Activated CD4-positive, alpha-beta T cell treated with anti-CD3 and anti-CD28 coated beads, Interleukin-2, amount 10 ng/mL, durations not matched to agents 24 days and 14 days (primary cell): Measurements from ENCODE around the gene LAIR1. TPM values are rescaled to one million over a fixed set of nuclear protein-coding genes. Genes with fewer than 3 reads are reported as not detected.

ENCODE experiments used
- DNase-seq: peaks from one replicate; pipeline ENCODE4 v3.0.0; 2022
- H3K27ac Mint-ChIP-seq: one replicate; pipeline ENCODE4 v1.8.0; 2022; ENCODE audit warnings: mild to moderate bottlenecking, mixed read lengths
- H3K27me3 Mint-ChIP-seq: one replicate; pipeline ENCODE4 v1.8.0; 2022; ENCODE audit warnings: mixed read lengths
- H3K36me3 Mint-ChIP-seq: one replicate; pipeline ENCODE4 v1.8.0; 2022; ENCODE audit warnings: low read depth, mild to moderate bottlenecking, mixed read lengths
- H3K4me1 Mint-ChIP-seq: one replicate; pipeline ENCODE4 v1.8.0; 2021; ENCODE audit warnings: mixed read lengths
- H3K4me3 Mint-ChIP-seq: one replicate; pipeline ENCODE4 v1.8.0; 2022; ENCODE audit warnings: mild to moderate bottlenecking, moderate library complexity, mixed read lengths
- H3K9me3 Mint-ChIP-seq: one replicate; pipeline ENCODE4 v1.8.0; 2021; ENCODE audit warnings: mixed read lengths
- intact Hi-C: fragments of 100-400 bp; cut with micrococcal nuclease; formaldehyde crosslinking; loops from one replicate; pipeline ENCODE4 v1.15.1; 2023
- total RNA-seq: library from RNA; stranded (reverse); gene quantifications from 2 replicates; pipeline ENCODE4 v1.2.3, GENCODE V29; 2022

LAIR1 gene
- total RNA-seq, 1 donor from 2014 or later = 7.7 TPM

DNA sequence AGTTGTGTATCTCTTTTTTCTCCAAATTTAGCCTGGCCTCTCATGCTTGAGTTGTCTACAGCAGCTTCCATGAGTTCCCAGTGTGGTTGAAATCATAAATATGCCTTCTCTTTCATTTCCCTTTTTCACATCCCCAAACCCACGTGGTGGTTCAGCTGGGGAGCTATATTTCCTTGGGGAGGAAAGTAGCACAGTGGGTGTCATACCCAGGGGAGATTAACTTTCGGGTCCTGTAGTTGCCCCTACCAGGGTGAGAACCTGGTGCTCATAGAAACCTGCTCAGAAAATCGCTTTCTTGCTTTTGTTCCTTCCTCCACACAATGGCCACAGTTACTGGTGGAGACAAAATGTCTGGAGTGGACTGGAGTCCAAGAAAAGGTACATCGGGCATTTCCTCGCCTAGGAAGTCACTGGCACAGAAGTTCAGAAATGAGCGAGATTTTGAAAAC lies 18.8 kb downstream of the LAIR1 start:
- no peak for DNase-seq
- no peaks in the 10 kb centered on the region for H3K36me3 Mint-ChIP-seq
- no peak overlapping the region for H3K27ac Mint-ChIP-seq
- H3K27me3 Mint-ChIP-seq = peaks cover 32% of the 10 kb centered on the region
- no peaks in the 10 kb centered on the region for H3K9me3 Mint-ChIP-seq
- intact Hi-C loops = no loop called here
- no peaks in the 10 kb centered on the region for H3K4me1 Mint-ChIP-seq
- H3K4me3 Mint-ChIP-seq = no peak overlapping the region

DNA sequence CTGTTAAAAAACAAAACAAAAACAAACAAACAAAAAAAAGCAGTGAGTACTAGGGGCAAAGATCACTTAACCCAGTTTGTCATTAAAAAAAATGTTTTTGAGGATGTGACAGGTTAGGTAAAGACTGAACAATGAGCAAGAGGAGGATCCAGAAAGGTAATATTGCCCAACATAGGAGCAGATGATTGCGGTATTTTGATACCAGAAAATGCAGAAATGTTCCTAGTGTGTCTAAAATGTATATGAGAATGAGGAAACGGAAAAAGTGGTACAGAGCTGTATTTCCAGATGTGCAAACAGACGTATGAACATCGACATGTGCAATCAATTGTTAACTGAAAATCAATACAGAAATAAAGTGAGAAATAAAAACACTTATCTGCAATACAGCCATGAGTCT lies 20.9 kb downstream of the LAIR1 start:
- DNase-seq = no peak
- Mint-ChIP-seq H3K36me3 (no peaks in the 10 kb centered on the region), H3K27ac (no peak overlapping the region), H3K9me3 (no peaks in the 10 kb centered on the region), H3K4me1 (no peaks in the 10 kb centered on the region), H3K27me3 (peaks cover 37% of the 10 kb centered on the region), H3K4me3 (no peak overlapping the region)
- intact Hi-C loops = no loop called here

DNA sequence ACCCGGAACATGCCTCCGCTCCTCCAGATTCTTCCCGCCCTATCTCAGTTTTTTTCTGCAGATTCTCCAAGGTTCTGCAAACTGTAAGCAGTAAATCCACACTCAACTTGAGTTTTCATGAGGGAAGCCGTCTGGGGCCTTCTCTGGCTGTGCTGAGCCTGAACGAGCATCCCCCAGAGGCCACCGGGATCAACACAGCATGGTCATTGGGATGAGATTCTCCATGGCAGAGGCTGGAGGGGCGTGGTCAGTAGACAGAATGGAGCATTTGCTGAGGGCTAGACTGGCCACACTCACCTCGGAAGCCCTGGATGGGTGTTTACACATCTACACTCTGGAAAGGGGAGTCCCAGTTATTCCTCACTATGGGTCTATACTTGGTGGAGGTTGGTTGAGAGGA lies 23.4 kb downstream of the LAIR1 start:
- no peaks in the 10 kb centered on the region for H3K36me3 Mint-ChIP-seq
- intact Hi-C loops = no loop called here

DNA sequence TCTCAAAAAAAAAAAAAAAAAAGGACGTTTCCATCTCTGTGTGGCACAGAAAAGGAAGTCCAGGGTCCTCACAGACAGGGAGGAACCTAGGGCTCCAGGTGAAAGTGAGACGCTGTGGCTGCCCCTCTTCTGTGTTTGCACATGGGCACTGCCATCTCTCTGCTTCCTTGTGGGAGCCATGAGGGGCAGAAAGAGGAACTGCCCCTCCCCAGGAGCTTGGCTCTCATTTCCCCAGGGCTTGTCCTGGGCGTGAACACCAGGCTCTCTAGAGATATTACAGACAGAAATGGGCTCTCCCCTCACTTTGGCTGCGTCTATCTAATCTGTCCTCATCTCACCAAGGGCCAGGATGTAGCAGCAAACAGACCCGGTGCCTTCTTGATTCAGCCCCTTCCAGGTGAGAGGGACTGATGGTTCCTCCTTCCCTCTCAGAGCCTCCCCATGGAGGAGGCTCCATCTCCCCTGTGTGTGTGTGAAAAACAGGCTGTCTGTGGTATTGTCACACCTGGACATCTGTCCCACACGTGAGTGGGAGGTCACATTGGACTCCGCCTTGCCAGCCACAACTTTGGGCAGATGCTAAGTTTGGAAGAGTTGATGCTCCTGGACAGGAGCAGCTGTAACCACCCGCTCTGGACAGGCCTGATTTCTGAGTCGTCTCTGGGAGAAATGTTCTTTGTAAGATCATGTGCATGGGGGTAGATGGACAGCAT lies 24.9 kb downstream of the LAIR1 start:
- Mint-ChIP-seq H3K36me3 (no peaks in the 10 kb centered on the region), H3K4me1 (no peaks in the 10 kb centered on the region), H3K4me3 (no peak overlapping the region), H3K27ac (no peak overlapping the region), H3K9me3 (no peaks in the 10 kb centered on the region), H3K27me3 (peaks cover 26% of the 10 kb centered on the region)
- intact Hi-C loops = no loop called here
- DNase-seq = no peak

More for the DNA sequence above, 23.4 kb downstream of the LAIR1 start:
- Mint-ChIP-seq H3K27me3 (peaks cover 26% of the 10 kb centered on the region), H3K27ac (no peak overlapping the region), H3K9me3 (no peaks in the 10 kb centered on the region), H3K4me3 (no peak overlapping the region), H3K4me1 (no peaks in the 10 kb centered on the region)
- DNase-seq = no peak

DNA sequence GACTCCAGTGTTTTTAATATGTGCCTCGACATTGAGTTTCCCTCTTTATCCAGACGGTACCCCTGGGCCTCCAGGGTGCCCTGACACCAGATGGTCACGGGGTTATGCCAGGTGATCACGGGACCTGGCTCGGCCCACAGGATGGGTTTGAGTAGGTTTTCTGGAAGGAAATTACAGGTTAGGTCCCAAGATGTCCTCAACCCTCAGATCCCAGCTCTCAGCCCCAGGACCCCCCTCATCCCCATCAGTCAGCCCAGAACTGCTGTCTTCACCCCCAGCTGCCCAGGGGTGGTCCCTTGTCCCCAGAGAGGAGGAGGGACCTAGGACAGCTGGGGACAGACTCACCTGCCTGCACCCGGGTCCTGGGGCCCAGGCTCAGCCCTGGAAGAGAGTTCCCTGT lies 26.2 kb downstream of the LAIR1 start:
- no peak for DNase-seq
- intact Hi-C loops = no loop called here
- Mint-ChIP-seq H3K36me3 (no peaks in the 10 kb centered on the region), H3K27me3 (peaks cover 20% of the 10 kb centered on the region), H3K4me3 (no peak overlapping the region), H3K4me1 (no peaks in the 10 kb centered on the region), H3K9me3 (no peaks in the 10 kb centered on the region), H3K27ac (no peak overlapping the region)

DNA sequence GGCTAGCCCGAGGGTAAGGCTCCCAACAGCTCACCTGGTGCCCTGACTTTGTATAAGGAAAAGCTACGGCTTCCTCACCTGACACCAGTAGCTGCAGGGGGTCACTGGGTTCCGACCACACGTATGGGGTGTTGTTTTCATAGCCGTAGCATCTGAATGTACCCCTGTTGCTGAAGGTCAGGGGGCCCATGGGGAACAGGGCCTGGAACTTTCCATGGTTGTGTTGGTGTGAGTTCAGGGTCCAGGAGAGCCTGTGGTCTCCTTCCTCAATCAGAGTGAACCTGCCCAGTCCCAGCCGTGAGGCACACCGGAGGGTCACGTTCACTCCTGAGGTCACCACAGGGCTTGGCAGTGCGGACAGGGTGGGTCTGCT lies 26.9 kb downstream of the LAIR1 start:
- no peak for DNase-seq
- Mint-ChIP-seq H3K4me3 (no peak overlapping the region), H3K27ac (no peak overlapping the region), H3K4me1 (no peaks in the 10 kb centered on the region), H3K27me3 (peaks cover 18% of the 10 kb centered on the region), H3K36me3 (no peaks in the 10 kb centered on the region), H3K9me3 (no peaks in the 10 kb centered on the region)
- intact Hi-C loops = no loop called here

DNA sequence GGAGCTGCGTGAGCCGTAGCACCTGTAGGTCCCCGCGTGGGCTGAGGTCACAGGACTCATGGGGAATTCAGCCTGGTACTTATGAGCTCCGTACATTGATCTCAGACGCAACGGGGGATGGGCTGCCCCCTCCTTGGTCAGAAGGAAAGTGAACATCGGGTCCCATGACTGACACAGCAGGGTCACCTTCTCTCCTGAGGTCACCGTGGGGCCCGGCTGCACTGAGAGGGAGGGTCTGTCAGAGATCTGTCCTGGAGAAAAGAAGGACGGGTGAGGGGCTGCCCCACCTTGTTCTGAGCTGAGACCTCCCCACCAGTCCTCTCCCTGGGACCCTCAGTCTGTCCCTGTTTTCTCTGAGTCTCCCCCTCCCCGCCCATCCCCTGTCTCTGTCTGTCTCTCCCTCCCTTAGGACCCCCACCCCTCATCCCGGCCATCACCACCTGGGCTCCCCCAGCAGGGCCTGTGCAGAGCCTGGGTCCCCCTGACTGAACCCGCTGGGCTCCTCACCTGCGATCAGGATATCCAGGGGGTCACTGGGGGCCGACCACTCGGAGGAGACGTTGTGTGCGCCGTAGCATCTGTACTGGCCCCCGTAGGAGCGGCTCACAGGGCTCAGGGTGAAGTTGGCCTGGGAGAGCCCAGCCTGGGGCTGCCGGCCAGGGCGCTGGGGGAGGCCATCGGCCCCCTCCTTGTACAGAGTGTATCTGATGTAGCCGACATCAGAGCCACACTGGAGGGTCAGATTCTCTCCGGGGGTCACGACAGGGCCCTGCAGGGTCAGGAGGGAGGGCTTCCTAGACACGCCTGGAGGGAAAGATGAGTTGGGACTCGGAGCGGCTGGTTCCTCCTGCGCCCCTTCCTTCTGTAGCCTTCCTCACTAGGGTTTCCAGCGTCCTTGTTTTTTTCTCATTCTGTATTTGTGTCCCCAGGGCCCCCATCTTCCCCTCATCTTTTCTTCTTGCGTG lies 27.6 kb downstream of the LAIR1 start:
- no peak overlapping the region for H3K27ac Mint-ChIP-seq
- intact Hi-C loops = no loop called here
- H3K9me3 Mint-ChIP-seq = no peaks in the 10 kb centered on the region
- no peaks in the 10 kb centered on the region for H3K4me1 Mint-ChIP-seq
- H3K27me3 Mint-ChIP-seq = peaks cover 18% of the 10 kb centered on the region
- no peaks in the 10 kb centered on the region for H3K36me3 Mint-ChIP-seq
- no peak for DNase-seq
- no peak overlapping the region for H3K4me3 Mint-ChIP-seq

DNA sequence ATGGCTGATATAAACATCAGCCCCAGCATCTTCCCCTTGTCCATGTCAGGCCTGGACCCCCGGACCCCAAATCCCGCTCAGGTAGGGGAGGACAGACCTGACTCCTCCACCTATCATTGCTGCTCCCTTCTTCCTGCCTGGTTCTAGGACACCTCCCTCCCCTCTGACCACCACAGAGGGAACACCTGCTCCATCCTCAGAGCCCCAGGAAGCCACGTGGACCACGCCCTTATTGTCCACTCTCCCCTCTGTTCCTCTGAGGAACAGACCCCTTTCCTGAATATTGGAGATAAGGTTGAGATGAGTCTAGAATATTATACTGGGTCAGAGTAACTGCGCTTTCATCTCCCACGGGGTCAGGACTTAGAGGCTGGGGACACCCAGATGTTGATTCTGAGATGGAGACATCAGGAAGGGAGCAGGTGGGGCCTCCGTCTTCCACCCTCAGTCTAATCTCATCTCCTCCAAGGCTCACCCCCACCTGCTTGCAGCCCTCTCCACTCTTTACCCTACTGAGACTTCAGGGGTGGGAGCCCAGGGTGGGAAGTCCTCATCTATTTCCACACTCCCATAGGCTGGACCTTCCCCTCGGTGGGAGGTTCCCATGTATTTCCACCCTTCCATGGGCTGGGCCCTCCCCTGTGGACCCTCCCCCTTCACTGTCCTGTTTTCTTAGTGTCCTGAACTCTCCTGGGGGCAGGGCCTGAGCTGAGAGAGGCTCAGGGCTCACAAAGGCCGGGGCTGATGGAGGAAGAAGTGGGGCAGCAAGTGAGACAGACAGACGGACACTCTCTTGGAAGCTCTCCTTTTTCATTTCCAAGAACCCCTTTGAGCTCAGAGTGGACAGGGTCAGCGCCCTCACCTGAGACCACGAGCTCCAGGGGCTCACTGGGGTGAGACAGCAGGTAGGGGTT lies 28.5 kb downstream of the LAIR1 start:
- Mint-ChIP-seq H3K27ac (no peak overlapping the region), H3K9me3 (no peaks in the 10 kb centered on the region), H3K4me1 (no peaks in the 10 kb centered on the region), H3K4me3 (no peak overlapping the region), H3K36me3 (no peaks in the 10 kb centered on the region), H3K27me3 (peaks cover 15% of the 10 kb centered on the region)
- DNase-seq = no peak
- intact Hi-C loops = no loop called here

DNA sequence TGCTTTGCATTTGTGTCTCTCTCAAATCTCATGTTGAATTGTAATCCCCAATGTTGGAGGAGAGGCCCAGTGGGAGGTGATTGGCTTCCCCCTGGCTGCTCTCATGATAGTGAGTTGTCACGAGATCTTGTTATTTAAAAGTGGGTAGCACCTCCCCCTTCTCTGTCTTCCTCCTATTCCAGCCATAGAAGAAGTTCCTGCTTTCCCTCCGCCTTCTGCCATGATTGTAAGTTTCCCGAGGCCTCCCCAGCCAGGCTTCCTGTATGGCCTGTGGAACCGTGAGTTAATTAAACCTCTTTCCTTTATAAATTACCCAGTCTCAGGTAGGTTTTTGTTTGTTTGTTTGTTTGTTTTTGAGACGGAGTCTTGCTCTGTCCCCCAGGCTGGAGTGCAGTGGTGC lies 29.6 kb downstream of the LAIR1 start:
- H3K9me3 Mint-ChIP-seq = no peaks in the 10 kb centered on the region
- H3K36me3 Mint-ChIP-seq = no peaks in the 10 kb centered on the region
- H3K27ac Mint-ChIP-seq = no peak overlapping the region
- H3K4me3 Mint-ChIP-seq = no peak overlapping the region
- no peaks in the 10 kb centered on the region for H3K4me1 Mint-ChIP-seq
- intact Hi-C loops = no loop called here
- DNase-seq = no peak
- H3K27me3 Mint-ChIP-seq = peaks cover 12% of the 10 kb centered on the region

DNA sequence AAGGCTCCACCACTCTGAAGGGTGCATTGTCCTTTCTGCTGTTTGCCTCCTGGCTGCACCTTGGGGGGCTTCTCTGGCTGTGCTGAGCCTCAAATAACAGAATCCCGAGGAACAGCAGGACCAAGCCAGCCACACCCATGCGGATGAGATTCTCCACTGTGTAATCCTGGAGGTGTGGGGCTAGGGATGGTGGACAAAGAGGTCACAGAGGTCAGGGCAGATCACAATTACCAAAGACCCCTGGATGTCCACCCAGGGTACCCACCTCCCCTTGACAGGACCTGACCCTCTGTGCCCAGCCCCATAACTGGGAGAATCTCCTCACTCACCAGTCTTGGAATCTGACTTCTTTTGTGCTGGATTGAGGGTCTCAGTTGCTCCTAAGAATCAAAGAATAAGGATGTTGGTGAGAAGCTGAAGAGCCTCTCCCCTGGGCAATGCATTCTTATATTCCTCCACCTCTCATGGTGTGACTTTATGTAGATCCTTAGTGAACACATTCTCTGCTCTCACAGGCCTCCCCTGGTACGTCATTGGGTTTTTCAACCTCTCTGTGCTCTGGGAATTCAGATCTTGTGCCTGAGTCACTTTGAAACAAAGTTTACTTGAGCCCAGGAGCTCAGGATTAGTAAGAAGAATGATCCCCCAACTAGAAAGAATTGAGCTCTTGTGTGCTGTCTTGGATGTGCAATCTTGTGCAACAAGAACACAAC lies 31.0 kb downstream of the LAIR1 start:
- H3K4me3 Mint-ChIP-seq = no peak overlapping the region
- no peak overlapping the region for H3K27ac Mint-ChIP-seq
- H3K4me1 Mint-ChIP-seq = peaks cover 1% of the 10 kb centered on the region
- no peaks in the 10 kb centered on the region for H3K36me3 Mint-ChIP-seq
- intact Hi-C loops = no loop called here
- H3K27me3 Mint-ChIP-seq = peaks cover 4% of the 10 kb centered on the region
- H3K9me3 Mint-ChIP-seq = no peaks in the 10 kb centered on the region
- DNase-seq = no peak

DNA sequence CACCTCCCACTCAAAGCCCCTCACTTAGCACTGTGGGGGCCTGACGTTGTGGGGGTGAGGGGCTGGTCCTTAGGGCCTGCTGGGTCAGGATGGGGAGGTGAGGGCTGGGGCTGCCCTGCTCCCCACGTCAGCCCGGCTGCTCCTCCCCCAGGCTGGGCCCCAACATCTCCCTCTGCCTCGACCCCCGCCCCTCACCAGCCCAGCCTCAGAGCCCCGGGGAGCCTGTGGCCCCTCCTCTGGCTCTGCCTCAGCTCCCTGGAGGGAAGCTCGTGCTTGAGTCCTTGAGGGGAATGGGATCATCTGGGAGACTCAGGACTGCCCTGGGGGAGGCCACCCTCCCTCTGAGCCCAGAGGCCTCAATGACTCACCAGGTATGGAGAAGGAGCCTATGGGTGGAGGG lies 32.6 kb downstream of the LAIR1 start:
- H3K27ac Mint-ChIP-seq = no peak overlapping the region
- intact Hi-C loops = no loop called here
- no peak overlapping the region for H3K4me3 Mint-ChIP-seq
- DNase-seq = no peak
- H3K4me1 Mint-ChIP-seq = peaks cover 8% of the 10 kb centered on the region
- peaks cover 2% of the 10 kb centered on the region for H3K27me3 Mint-ChIP-seq
- H3K9me3 Mint-ChIP-seq = no peaks in the 10 kb centered on the region
- no peaks in the 10 kb centered on the region for H3K36me3 Mint-ChIP-seq

DNA sequence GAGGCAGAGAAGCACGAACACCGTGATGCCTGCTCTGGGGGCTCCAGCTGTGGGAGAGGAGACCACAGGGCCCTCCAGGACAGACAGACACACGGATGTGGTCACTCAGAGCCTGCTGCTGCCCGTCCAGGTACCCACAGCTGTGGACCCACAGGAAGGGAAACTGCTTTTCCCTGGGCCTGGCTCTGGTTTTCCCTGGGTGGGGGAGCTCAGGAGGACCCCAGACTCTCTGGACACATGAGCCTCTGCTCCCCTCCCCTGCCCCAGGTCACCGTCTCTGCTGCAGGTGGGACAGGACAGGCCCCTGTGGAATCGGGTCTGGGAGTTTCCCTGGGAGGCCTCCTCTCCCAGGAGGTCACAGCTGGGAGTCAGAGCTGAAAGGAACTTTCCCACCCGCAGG lies 33.1 kb downstream of the LAIR1 start:
- no peaks in the 10 kb centered on the region for H3K36me3 Mint-ChIP-seq
- no peaks in the 10 kb centered on the region for H3K9me3 Mint-ChIP-seq
- intact Hi-C loops = no loop called here
- peaks cover 10% of the 10 kb centered on the region for H3K4me1 Mint-ChIP-seq
- DNase-seq = no peak
- peaks cover 2% of the 10 kb centered on the region for H3K27me3 Mint-ChIP-seq
- H3K4me3 Mint-ChIP-seq = no peak overlapping the region
- no peak overlapping the region for H3K27ac Mint-ChIP-seq

DNA sequence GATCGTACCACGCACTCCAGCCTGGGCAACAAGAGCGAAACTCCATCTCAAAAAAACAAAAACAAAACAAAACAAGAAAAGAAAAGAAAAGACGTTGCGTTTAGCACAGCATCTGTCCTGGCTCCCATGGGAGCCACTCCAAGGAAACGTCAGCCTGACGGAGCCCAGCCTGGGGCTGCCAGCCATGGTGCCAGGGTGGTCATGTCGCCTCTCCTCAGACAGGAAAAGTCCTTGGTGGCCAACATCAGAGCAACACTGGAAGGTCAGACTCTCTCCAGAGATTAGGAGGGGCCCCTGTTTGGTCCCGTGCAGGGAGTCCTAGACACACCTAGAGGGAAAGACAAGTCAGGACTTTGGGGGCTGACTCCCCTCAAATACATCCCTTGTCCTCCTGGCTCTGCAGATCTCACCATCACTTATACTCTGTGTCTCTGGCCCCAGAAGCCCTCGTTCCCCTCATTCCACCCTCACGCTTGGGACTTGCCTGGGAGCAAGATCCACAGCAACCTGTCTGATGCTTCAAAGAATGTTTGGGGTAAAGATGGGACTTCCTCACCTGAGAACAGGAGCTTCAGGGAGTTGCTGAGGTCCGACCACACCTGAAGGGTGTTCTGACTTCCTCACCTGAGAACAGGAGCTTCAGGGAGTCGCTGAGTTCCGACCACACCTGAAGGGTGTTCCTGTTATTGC lies 35.1 kb downstream of the LAIR1 start:
- Mint-ChIP-seq H3K27ac (no peak overlapping the region), H3K27me3 (peaks cover 7% of the 10 kb centered on the region), H3K9me3 (no peaks in the 10 kb centered on the region), H3K36me3 (no peaks in the 10 kb centered on the region), H3K4me3 (no peak overlapping the region), H3K4me1 (peaks cover 15% of the 10 kb centered on the region)
- intact Hi-C loops = no loop called here
- DNase-seq = no peak
